ENCODE results near the gene SCPEP1.
A peak's percentile ranks its signal among the peaks of the same experiment; 100 is the strongest.
"Not testable (repeated sequence)": the region's sequence is repeated elsewhere in the genome, so short reads cannot be mapped to it uniquely, and the experiment has no call there.

SCPEP1 gene

DNA sequence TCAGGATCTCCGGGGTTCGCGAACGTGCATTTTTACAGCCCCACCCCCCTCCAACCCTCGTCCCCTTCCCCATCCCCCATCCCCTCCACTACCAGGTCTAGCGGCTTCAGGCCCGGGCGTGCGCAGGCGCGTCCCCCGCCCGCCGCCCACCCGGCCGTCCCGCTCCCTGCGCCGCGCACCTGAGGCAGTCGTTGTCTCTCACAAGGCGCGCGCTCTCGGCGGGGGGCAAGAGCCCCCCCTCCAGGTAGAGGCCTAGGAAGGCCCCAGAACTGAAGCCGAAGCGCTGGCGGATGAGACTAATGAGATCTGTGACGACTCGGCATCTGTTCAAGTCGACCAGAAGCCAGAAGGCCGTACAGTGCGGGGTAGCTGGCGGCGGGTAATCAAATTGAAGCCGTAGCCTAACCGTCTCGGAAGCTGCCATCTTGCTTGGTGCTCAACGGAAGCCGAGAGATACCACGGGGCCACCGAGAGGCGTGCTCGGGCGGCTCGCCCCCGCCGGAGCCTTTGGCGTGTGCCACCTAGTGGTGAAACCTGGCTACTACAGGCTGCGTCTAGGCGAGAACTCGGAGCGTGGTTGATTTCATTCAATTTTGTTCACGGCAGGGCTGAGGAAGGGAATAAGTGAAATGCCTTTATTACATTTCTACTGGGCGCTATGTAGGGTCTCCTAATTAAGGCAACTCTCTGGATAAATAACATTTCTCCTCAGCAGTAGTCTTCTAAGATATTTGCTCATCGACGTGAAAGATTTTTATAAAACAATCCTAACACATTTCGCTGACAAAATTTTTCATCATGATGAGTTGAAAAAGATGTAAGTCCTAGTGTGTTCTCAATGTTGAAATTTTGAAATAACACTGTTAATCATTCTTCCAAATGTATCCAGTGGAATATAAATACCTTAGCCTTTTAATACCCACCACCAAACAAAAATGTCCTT is 17.1 kb upstream of the SCPEP1 start, which contains the start of gene COIL:
COIL (minus strand) TSS at position 455 of the 943 bp plus-strand sequence; CDS start at position 424, 31 bp downstream.
- ChIA-PET POLR2A (interaction anchor here (0.6 to 1.5 kb wide), 6 partner anchors 10 to 137 kb away, joined by 3 to 6 read pairs (median 5); partner anchors contain the start of genes AKAP1 and SCPEP1), CTCF (interaction anchor here (0.6 to 0.9 kb wide), 2 partner anchors 18 to 131 kb away, joined by 3 to 4 read pairs; no protein-coding TSS in a partner anchor)
- DNase-seq (ENCODE audit: extremely low spot score), result peak; percentile 97
- TF ChIP-seq SUZ12 (IDR thresholded peaks at IDR 0.05), result no peak
- no peak for TF ChIP-seq ELF4 (IDR thresholded peaks at IDR 0.05)
- no peak for TF ChIP-seq FOXA1 (IDR thresholded peaks at IDR 0.05)
- TF ChIP-seq HDGF (IDR thresholded peaks at IDR 0.05; ENCODE audit: borderline replicate concordance), result no peak
- TF ChIP-seq ARNT (IDR thresholded peaks at IDR 0.05), result no peak; the same call in 1 of the 2 replicates
- TF ChIP-seq CTBP1 (IDR thresholded peaks at IDR 0.05; ENCODE audit: borderline replicate concordance), result peak; percentile 68; the same call in 1 of the 2 replicates
- peak; percentile 94 for TF ChIP-seq FOXM1 (IDR thresholded peaks at IDR 0.05; ENCODE audit: borderline replicate concordance)
- no peak for TF ChIP-seq ZNF384 (IDR thresholded peaks at IDR 0.05)
- TF ChIP-seq, protein P1, sequence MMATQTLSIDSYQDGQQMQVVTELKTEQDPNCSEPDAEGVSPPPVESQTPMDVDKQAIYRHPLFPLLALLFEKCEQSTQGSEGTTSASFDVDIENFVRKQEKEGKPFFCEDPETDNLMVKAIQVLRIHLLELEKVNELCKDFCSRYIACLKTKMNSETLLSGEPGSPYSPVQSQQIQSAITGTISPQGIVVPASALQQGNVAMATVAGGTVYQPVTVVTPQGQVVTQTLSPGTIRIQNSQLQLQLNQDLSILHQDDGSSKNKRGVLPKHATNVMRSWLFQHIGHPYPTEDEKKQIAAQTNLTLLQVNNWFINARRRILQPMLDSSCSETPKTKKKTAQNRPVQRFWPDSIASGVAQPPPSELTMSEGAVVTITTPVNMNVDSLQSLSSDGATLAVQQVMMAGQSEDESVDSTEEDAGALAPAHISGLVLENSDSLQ (IDR thresholded peaks at IDR 0.05), result no peak
- no peak for TF ChIP-seq TARDBP (IDR thresholded peaks at IDR 0.05)
- peak; percentile 87 for TF ChIP-seq L3MBTL2 (conservative IDR thresholded peaks at IDR 0.05)
- TF ChIP-seq NFRKB (IDR thresholded peaks at IDR 0.05), result peak; percentile 87

DNA sequence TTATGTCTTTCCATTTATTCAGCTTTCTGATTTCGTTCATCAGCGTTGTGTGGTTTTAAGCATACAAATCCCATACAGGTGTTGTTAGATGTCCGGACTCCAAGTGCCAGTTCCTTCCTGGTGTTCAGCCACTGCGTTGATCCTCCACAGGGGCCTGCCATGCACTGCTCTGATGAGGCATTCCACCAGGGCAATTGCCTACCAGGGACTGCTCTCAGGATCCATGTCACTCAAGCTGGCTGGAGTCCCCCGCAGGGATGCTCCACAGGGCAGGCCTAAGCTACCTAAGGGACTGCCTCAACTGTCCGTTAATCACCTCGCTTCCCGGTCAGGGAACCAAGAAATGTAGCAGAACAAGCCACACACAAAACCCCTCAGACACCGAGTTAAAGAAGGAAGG is 12.7 kb upstream of the SCPEP1 start:
- POLR2A ChIA-PET, result not testable (repeated sequence)
- CTCF ChIA-PET, result interaction anchor here (0.6 kb wide), 1 partner anchor 13 kb away, joined by 3 read pairs; no protein-coding TSS in a partner anchor

GRCh38 chr17:56965681-56966080 is 12.2 kb upstream of the SCPEP1 start:
- DNase-seq (ENCODE audit: extremely low spot score); POLR2A ChIA-PET: not testable (repeated sequence)
- CTCF ChIA-PET, result interaction anchor here (0.6 kb wide), 1 partner anchor 13 kb away, joined by 3 read pairs; no protein-coding TSS in a partner anchor

More for the DNA sequence above, 12.7 kb upstream of the SCPEP1 start:
- DNase-seq (ENCODE audit: extremely low spot score), result not testable (repeated sequence)

DNA sequence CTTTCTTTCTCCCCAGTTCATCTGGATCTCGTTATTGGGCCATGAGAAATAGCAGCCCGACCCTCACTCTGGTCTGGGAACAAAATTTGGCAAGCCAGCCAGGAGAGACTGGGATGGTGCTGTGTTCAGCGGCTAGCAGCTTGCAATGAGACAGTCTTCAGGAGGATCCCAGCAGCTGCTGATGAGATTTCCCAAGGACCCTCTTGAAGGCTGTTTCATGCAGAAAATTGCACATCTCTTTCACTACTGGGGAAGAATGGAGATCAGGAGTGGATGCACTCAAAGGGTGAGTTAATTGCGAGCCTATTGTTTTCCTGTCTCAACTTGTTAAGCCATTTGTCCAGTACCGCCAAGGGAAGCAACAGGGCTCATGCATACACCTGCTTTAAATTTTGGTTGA is 11.6 kb upstream of the SCPEP1 start:
- ChIA-PET CTCF (interaction anchor here (0.9 kb wide), 1 partner anchor 76 kb away, joined by 4 read pairs; no protein-coding TSS in a partner anchor), POLR2A (no interaction called here)
- no peak for TF ChIP-seq ARNT (IDR thresholded peaks at IDR 0.05)
- no peak for DNase-seq (ENCODE audit: extremely low spot score)

GRCh38 chr17:56970974-56971373 is 7.0 kb upstream of the SCPEP1 start:
- POLR2A ChIA-PET, result interaction anchor here (1.8 kb wide), 1 partner anchor 10 kb away, joined by 5 read pairs; the partner anchor contains the start of gene COIL
- DNase-seq (ENCODE audit: extremely low spot score), result no peak
- TF ChIP-seq LEF1 (IDR thresholded peaks at IDR 0.05; ENCODE audit: borderline replicate concordance), result no peak
- no peak for TF ChIP-seq FOXM1 (IDR thresholded peaks at IDR 0.05; ENCODE audit: borderline replicate concordance)
- CTCF ChIA-PET, result interaction anchor here (0.6 kb wide), 2 partner anchors 105 to 287 kb away, joined by 3 read pairs; no protein-coding TSS in a partner anchor

DNA sequence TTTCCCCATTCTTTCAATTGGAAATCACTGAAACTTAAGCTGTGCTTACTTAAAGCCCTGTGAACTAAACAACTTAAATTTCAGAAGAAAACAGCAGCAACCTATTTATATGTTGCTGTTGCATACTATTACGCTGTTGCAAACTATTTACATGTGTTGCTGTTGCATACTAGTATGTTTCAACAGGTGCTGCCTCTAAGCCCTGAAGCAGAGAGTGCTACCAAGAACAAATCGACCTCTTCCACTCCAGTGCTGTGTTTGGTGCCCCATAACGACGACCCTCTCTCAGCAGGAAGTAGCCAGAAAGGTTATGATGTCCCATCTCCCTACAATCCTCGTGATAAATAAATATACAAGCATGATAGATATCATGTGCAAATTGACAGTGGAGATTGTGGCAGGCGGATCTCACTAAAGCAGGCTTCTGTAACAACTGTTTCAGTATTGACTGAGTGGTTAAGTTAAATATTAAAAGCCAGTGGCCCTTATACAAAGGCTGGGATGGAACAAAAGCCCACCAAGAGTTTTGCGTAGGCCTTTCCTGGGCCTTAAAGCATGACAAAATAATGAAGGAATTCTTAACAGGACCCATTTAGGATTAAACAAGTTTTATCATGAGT is 5.7 kb upstream of the SCPEP1 start:
- ChIA-PET CTCF (no interaction called here), POLR2A (interaction anchor here (1.8 kb wide), 1 partner anchor 11 kb away, joined by 5 read pairs; the partner anchor contains the start of gene COIL)
- no peak for DNase-seq (ENCODE audit: extremely low spot score)
- TF ChIP-seq FOXK2 (IDR thresholded peaks at IDR 0.05) (no peak), CTBP1 (IDR thresholded peaks at IDR 0.05; ENCODE audit: borderline replicate concordance) (no peak), ZNF384 (IDR thresholded peaks at IDR 0.05) (no peak), FOXM1 (IDR thresholded peaks at IDR 0.05; ENCODE audit: borderline replicate concordance) (no peak), LEF1 (IDR thresholded peaks at IDR 0.05; ENCODE audit: borderline replicate concordance) (no peak), BHLHE40 (IDR thresholded peaks at IDR 0.05; ENCODE audit: borderline replicate concordance) (no peak), ARNT (IDR thresholded peaks at IDR 0.05) (no peak), FOXA1 (IDR thresholded peaks at IDR 0.05) (no peak), L3MBTL2 (conservative IDR thresholded peaks at IDR 0.05) (no peak), TARDBP (IDR thresholded peaks at IDR 0.05) (no peak), SUZ12 (IDR thresholded peaks at IDR 0.05) (no peak), NFRKB (IDR thresholded peaks at IDR 0.05) (no peak), ELF4 (IDR thresholded peaks at IDR 0.05) (no peak)
- TF ChIP-seq, protein P1 (IDR thresholded peaks at IDR 0.05), result no peak

DNA sequence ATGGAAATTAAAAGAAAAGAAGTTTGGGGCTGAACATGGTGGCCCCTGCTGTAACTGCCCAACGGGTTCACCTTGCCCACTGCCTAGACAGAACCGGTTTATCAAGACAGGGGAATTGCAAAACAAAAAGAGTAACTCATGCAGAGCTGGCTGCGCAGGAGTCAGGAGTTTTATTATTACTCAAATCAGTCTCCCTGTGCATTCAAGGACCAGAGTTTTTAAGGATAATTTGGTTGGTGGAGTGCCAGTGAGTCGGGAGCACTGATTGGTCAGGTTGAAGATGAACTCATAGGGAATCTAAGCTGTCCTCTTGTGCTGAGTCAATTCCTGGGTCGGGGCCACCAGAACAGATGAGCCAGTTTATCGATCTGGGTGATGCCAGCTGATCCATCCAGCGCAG is 4.4 kb upstream of the SCPEP1 start:
- ChIA-PET CTCF (no interaction called here), POLR2A (no interaction called here)
- TF ChIP-seq FOXM1 (IDR thresholded peaks at IDR 0.05; ENCODE audit: borderline replicate concordance) (no peak), CTBP1 (IDR thresholded peaks at IDR 0.05; ENCODE audit: borderline replicate concordance) (no peak), SUZ12 (IDR thresholded peaks at IDR 0.05) (no peak)
- TF ChIP-seq, protein P1 (IDR thresholded peaks at IDR 0.05), result no peak
- no peak for DNase-seq (ENCODE audit: extremely low spot score)

All from HEK293T (cell line).